GM12865 (cell line): ENCODE measurements around the gene LILRA2.

Experiments used
- DNase-seq: peaks from one replicate; pipeline ENCODE4 v3.0.0; 2010; ENCODE audit warnings: low read depth
- H3K4me3 ChIP-seq: 2 replicates; pipeline ENCODE4 v1.5.1; 2011; ENCODE audit warnings: mild to moderate bottlenecking, low read depth, low read length, control low read depth
- TF ChIP-seq, protein P1 (sequence below): IDR thresholded peaks from 2 replicates; pipeline ENCODE4 v1.5.1; 2011; ENCODE audit warnings: low read length, control low read depth, low read depth, inconsistent platforms; ENCODE audit not compliant: insufficient read depth; ENCODE audit errors: missing control alignments

The LILRA2 gene

DNA sequence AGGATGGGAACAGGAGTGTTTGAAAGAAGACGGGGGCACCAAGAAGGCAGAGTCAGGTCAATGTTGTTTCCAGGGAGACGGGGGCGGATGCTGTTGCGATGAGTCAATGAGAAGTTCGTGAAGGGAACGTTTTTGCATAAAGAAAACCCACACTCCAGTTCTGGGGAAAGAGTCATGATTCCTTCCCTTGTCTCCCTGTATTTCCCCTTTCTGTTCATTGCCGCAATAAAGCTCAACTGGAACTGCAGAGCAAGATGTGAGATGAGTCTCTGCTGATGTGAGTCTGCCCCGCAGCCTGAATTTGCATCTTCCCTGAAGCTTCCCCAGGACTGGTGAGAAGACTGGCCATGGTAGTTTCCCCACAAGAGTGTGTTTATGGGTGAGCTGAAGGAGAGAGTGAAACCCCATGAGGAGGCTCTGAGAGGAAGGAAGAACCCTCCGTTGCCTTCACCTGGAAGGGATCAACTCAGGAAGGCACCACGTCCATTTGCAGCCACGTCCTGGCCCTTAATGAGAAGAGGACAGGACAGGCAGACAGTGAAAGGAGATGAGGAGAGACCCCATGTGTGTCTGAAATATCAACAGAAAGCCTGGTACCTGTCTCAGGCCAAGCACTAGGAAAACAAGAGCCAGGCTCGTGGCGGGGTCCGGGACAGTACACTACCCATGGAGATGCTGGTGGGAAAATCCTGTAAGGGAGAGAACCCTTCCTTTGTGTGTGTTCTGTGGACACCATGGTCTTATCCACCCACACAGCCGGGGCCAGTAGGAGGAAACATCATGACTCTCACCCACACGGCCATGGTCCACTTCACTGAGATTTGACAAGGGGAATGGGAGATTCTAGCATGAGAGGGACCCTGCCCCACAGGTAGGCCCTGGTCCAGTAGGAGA lies 33.5 kb downstream of the LILRA2 start:
- H3K4me3 ChIP-seq = peak overlapping the region; percentile 14
- TF ChIP-seq, protein P1, sequence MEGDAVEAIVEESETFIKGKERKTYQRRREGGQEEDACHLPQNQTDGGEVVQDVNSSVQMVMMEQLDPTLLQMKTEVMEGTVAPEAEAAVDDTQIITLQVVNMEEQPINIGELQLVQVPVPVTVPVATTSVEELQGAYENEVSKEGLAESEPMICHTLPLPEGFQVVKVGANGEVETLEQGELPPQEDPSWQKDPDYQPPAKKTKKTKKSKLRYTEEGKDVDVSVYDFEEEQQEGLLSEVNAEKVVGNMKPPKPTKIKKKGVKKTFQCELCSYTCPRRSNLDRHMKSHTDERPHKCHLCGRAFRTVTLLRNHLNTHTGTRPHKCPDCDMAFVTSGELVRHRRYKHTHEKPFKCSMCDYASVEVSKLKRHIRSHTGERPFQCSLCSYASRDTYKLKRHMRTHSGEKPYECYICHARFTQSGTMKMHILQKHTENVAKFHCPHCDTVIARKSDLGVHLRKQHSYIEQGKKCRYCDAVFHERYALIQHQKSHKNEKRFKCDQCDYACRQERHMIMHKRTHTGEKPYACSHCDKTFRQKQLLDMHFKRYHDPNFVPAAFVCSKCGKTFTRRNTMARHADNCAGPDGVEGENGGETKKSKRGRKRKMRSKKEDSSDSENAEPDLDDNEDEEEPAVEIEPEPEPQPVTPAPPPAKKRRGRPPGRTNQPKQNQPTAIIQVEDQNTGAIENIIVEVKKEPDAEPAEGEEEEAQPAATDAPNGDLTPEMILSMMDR = no peak
- peak; percentile 66 for DNase-seq

DNA sequence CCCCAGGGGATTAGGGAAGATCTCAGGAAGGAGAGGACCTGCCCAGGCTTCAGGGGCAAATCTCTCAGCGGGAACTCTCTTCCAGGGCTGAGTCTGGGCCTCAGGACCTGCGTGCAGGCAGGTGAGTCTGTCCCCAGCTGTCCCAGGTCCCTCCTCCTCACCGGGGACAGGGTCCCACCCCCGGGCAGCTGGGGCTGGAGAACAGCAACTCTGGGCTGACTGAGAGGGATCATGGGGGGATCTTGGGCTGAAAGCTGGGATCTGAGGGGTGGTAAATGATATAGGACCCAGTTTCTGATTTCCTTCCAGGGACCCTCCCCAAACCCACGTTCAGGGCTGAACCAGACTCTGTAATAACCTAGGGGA lies 34.2 kb downstream of the LILRA2 start:
- TF ChIP-seq, protein P1 = no peak
- H3K4me3 ChIP-seq = no peak overlapping the region
- no peak for DNase-seq

DNA sequence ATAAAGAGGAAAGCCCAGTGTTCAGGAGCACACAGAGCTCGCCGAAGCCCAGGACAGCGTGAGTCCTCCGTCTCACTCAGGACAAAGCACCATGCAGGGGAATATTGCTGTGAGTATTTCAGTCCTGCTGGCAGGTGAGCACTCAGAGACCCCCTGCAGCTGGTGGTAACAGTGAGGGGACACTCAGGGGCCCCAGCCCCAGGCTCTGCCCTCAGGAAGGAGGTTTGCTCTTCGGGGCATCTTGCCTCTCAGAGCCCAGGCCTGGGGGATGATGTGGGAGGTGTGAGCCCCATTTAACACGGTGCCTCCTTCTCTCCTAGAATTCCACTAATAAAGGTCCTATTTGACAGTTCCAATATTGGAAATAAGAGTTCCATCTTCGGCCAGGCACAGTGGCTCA lies 34.6 kb downstream of the LILRA2 start:
- TF ChIP-seq, protein P1 = no peak
- no peak overlapping the region for H3K4me3 ChIP-seq
- no peak for DNase-seq

DNA sequence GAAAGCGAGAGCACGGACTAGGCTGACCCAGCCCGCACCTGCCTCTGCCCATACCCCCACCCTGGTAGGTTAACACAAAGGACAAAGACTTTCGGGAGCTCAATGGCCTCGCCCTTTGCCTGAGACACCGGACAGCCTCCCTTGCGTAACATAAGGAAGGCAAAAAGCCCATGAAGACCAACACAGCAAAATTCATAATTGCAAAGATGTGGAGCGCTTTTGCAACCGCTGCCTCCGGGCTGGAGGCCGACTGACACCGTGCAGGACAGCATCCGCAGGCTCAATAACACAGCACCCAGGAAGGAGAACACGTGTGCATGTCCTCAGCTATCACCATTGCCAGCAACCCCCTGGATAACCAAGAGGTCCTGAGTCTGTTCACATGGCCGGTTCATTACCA lies 35.2 kb downstream of the LILRA2 start:
- TF ChIP-seq, protein P1 = no peak
- no peak for DNase-seq
- H3K4me3 ChIP-seq = no peak overlapping the region

DNA sequence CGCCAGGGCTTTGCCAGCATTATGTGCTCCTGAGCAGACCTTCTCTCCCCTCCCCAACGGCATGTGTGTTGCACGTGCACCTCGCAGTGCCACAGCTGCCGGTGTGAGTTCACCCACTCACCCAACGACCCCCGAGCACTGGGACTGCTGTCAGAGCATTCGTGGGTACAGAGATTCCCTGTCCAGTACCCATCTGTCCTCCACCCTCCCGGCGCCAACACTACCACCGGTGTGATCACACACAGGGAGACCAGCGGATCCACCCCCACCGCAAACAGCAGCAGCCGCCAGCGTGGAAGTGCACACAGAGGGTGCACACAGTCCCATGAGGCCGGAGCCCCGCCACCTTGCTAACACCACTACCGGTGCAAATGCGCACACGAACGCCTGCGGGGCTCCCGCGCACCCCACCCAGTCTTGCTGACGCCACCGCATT lies 35.8 kb downstream of the LILRA2 start:
- no peak for DNase-seq
- TF ChIP-seq, protein P1 = no peak
- no peak overlapping the region for H3K4me3 ChIP-seq

DNA sequence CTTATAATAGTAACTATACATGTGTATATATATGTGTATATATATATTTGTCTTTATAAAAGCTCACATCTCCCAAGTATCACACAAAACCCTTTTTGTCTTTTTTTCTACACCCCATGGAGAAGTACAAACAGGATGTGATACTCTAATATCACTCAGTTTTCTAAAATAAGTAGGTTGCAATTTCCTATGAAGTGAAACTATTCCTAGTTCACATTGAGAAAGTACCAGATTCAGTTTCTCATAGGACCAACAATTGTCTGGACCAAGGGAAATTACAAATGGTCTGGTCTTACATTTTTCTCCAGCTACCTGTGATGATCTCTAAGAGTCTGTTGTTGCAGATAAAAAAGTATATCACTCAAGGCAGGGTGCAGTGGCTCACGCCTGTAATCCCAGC lies 38.8 kb downstream of the LILRA2 start:
- DNase-seq = no peak
- TF ChIP-seq, protein P1 = no peak
- H3K4me3 ChIP-seq = no peak overlapping the region

DNA sequence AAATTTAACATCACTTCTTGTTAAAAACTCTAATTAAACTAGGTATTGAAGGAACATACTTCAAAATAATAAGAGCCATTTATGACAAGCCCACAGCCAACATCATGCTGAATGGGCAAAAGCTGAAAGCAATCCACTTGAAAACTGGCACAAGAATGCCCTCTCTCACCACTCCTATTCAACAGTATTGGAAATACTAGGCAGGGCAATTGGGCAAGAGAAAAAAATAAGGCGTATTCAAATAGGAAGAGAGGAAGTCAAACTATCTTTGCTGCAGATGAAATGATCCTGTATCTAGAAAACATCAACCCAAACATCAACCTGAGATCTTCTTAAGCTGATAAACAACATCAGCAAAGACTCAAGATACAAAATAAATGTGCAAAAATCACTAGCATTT lies 41.1 kb downstream of the LILRA2 start:
- DNase-seq = no peak
- no peak overlapping the region for H3K4me3 ChIP-seq
- TF ChIP-seq, protein P1 = no peak
